Neural progenitor cell (in vitro differentiated cells): ENCODE data around the gene CLRN1. TPM values are rescaled to one million over a fixed set of nuclear protein-coding genes. Genes with fewer than 3 reads are reported as not detected.

Experiments used
- DNase-seq: peaks from one replicate; pipeline ENCODE4 v3.0.0-alpha.2; 2016; ENCODE audit warnings: low spot score
- H2AFZ ChIP-seq: fragments of 200-600 bp; sonication (generic); replicated peaks from 2 replicates; pipeline ENCODE4 v1.6.1; 2016; ENCODE audit warnings: antibody characterized with exemption
- H3F3A ChIP-seq: fragments of 200-600 bp; sonication (generic); 2 replicates; pipeline ENCODE4 v1.6.1; 2016; ENCODE audit warnings: antibody characterized with exemption, low read depth
- H3K27ac ChIP-seq: fragments of 200-600 bp; sonication (generic); 2 replicates; pipeline ENCODE4 v1.5.1; 2016; ENCODE audit warnings: mild to moderate bottlenecking
- H3K27me3 ChIP-seq: fragments of 200-600 bp; sonication (generic); 2 replicates; pipeline ENCODE4 v1.6.1; 2016; ENCODE audit warnings: mild to moderate bottlenecking, moderate library complexity
- H3K36me3 ChIP-seq: fragments of 200-600 bp; sonication (generic); 2 replicates; pipeline ENCODE4 v1.5.1; 2016
- H3K4me1 ChIP-seq: fragments of 200-600 bp; sonication (generic); 2 replicates; pipeline ENCODE4 v1.6.1; 2016; ENCODE audit warnings: mixed run types
- H3K4me2 ChIP-seq: fragments of 200-600 bp; sonication (generic); 2 replicates; pipeline ENCODE4 v1.6.1; 2016
- H3K4me3 ChIP-seq: fragments of 200-600 bp; sonication (generic); 2 replicates; pipeline ENCODE4 v1.5.1; 2016
- H3K79me2 ChIP-seq: fragments of 200-600 bp; sonication (generic); 2 replicates; pipeline ENCODE4 v1.6.1; 2016; ENCODE audit warnings: low read depth
- H3K9ac ChIP-seq: fragments of 200-600 bp; sonication (generic); 2 replicates; pipeline ENCODE4 v1.6.1; 2016
- H3K9me3 ChIP-seq: fragments of 200-600 bp; sonication (generic); 2 replicates; pipeline ENCODE4 v1.5.1; 2016; ENCODE audit warnings: low read depth
- H4K20me1 ChIP-seq: fragments of 200-600 bp; sonication (generic); 2 replicates; pipeline ENCODE4 v1.6.1; 2016; ENCODE audit warnings: low read depth
- H3K27ac Mint-ChIP-seq: 3 replicates; pipeline ENCODE4 v1.8.0; 2021; ENCODE audit warnings: mixed read lengths
- H3K27me3 Mint-ChIP-seq: 2 replicates; pipeline ENCODE4 v1.8.0; 2022; ENCODE audit warnings: low read depth, mild to moderate bottlenecking, inconsistent platforms, moderate library complexity, mixed read lengths; ENCODE audit not compliant: insufficient read depth
- H3K36me3 Mint-ChIP-seq: 3 replicates; pipeline ENCODE4 v1.8.0; 2021; ENCODE audit warnings: mixed read lengths
- H3K4me1 Mint-ChIP-seq: 3 replicates; pipeline ENCODE4 v1.8.0; 2021; ENCODE audit warnings: mixed read lengths
- H3K4me3 Mint-ChIP-seq: 3 replicates; pipeline ENCODE4 v1.8.0; 2021; ENCODE audit warnings: mild to moderate bottlenecking, moderate library complexity, mixed read lengths
- H3K9me3 Mint-ChIP-seq: 3 replicates; pipeline ENCODE4 v1.8.0; 2020; ENCODE audit warnings: mixed read lengths
- CTCF ChIP-seq: fragments of 200-600 bp; sonication (generic); IDR thresholded peaks from 2 replicates; pipeline ENCODE4 v1.5.1; 2017; ENCODE audit warnings: antibody characterized with exemption, mild to moderate bottlenecking
- EZH2 ChIP-seq: fragments of 200-600 bp; sonication (generic); IDR thresholded peaks from 2 replicates; pipeline ENCODE4 v1.6.1; 2017; ENCODE audit warnings: antibody characterized with exemption, mild to moderate bottlenecking, moderate library complexity
- EZH2phosphoT487 ChIP-seq: fragments of 200-600 bp; sonication (generic); IDR thresholded peaks from 2 replicates; pipeline ENCODE4 v1.6.1; 2017; ENCODE audit warnings: antibody characterized with exemption
- total RNA-seq: library from RNA; depleted of rRNA; stranded (reverse); fragments of >200 nt; gene quantifications from 2 replicates; pipeline ENCODE4 v1.2.3, GENCODE V29; 2015; ENCODE audit warnings: low replicate concordance

The CLRN1 gene
- total RNA-seq, 1 donor from 2014 or later: not detected

GRCh38 chr3:150925751-150926201 lies 46.8 kb downstream of the CLRN1 start:
- no peak overlapping the region for H3K4me2 ChIP-seq
- no peak overlapping the region for H2AFZ ChIP-seq
- no peaks in the 10 kb centered on the region for H3K36me3 Mint-ChIP-seq

GRCh38 chr3:150922611-150923010 lies 49.9 kb downstream of the CLRN1 start:
- no peak overlapping the region for H3K9ac ChIP-seq
- H2AFZ ChIP-seq: no peak overlapping the region
- no peaks in the 10 kb centered on the region for H3K27me3 ChIP-seq

More at GRCh38 chr3:150925751-150926201, 46.8 kb downstream of the CLRN1 start:
- Histone ChIP-seq H4K20me1 (no peaks in the 10 kb centered on the region), H3K27me3 (no peaks in the 10 kb centered on the region), H3K27ac (no peak overlapping the region), H3K9ac (no peak overlapping the region), H3K4me3 (no peak overlapping the region), H3K9me3 (no peaks in the 10 kb centered on the region), H3K79me2 (no peaks in the 10 kb centered on the region), H3F3A (no peaks in the 10 kb centered on the region), H3K36me3 (no peaks in the 10 kb centered on the region), H3K4me1 (no peaks in the 10 kb centered on the region)
- peak; percentile 76 for DNase-seq
- Mint-ChIP-seq H3K4me3 (no peak overlapping the region), H3K27ac (no peak overlapping the region), H3K4me1 (peaks cover 6% of the 10 kb centered on the region), H3K27me3 (no peaks in the 10 kb centered on the region), H3K9me3 (no peaks in the 10 kb centered on the region)
- TF ChIP-seq CTCF (peak; percentile 57), EZH2 (no peak)

GRCh38 chr3:150921209-150921608 lies 51.3 kb downstream of the CLRN1 start:
- Histone ChIP-seq H2AFZ (no peak overlapping the region), H3K4me2 (no peak overlapping the region), H3K79me2 (no peaks in the 10 kb centered on the region), H3F3A (no peaks in the 10 kb centered on the region), H4K20me1 (no peaks in the 10 kb centered on the region), H3K9ac (no peak overlapping the region), H3K4me1 (no peaks in the 10 kb centered on the region), H3K9me3 (no peaks in the 10 kb centered on the region), H3K27ac (no peak overlapping the region), H3K27me3 (no peaks in the 10 kb centered on the region), H3K4me3 (no peak overlapping the region), H3K36me3 (no peaks in the 10 kb centered on the region)
- Mint-ChIP-seq H3K27ac (no peak overlapping the region), H3K27me3 (peaks cover 3% of the 10 kb centered on the region), H3K4me3 (no peak overlapping the region), H3K4me1 (peaks cover 6% of the 10 kb centered on the region), H3K36me3 (no peaks in the 10 kb centered on the region), H3K9me3 (no peaks in the 10 kb centered on the region)
- DNase-seq: no peak
- no peak for TF ChIP-seq EZH2
- TF ChIP-seq CTCF: no peak
- TF ChIP-seq EZH2phosphoT487: no peak

More at GRCh38 chr3:150922611-150923010, 49.9 kb downstream of the CLRN1 start:
- Histone ChIP-seq H3K9me3 (no peaks in the 10 kb centered on the region), H3K27ac (no peak overlapping the region), H3K4me1 (no peaks in the 10 kb centered on the region), H3K36me3 (no peaks in the 10 kb centered on the region), H4K20me1 (no peaks in the 10 kb centered on the region), H3K4me2 (no peak overlapping the region), H3F3A (no peaks in the 10 kb centered on the region), H3K79me2 (no peaks in the 10 kb centered on the region), H3K4me3 (no peak overlapping the region)
- DNase-seq: peak; percentile 49
- Mint-ChIP-seq H3K4me1 (peaks cover 6% of the 10 kb centered on the region), H3K27me3 (peaks cover 3% of the 10 kb centered on the region), H3K9me3 (no peaks in the 10 kb centered on the region), H3K36me3 (no peaks in the 10 kb centered on the region), H3K4me3 (no peak overlapping the region), H3K27ac (no peak overlapping the region)
- no peak for TF ChIP-seq CTCF
- no peak for TF ChIP-seq EZH2
- TF ChIP-seq EZH2phosphoT487: no peak
